CD4-positive, alpha-beta memory T cell (primary cell): ENCODE data around the gene OR7G2. TPM values are rescaled to one million over a fixed set of nuclear protein-coding genes. Genes with fewer than 3 reads are reported as not detected.

ENCODE experiments used
- CTCF ChIA-PET: fragments of 350-600 bp; sonication (Branson Sonifier 250); formaldehyde crosslinking; loops from one replicate; lab custom pipeline; 2021; ENCODE audit warnings: inconsistent platforms; ENCODE audit not compliant: partially characterized antibody; lab: Charles Lee
- POLR2A ChIA-PET: fragments of 350-600 bp; sonication (Branson Sonifier 250); formaldehyde crosslinking; loops from one replicate; lab custom pipeline; 2021; ENCODE audit not compliant: partially characterized antibody; lab: Charles Lee
- DNase-seq, 5 donors: peaks; one replicate each; pipeline versions ENCODE4 v3.0.0 to v3.0.0-alpha.2; 2020 to 2022; ENCODE audit warnings: mixed read lengths in 1 of 5
- H3K27ac ChIP-seq: one replicate; pipeline ENCODE4 v1.7.0; 2013; ENCODE audit warnings: low read depth, low read length
- H3K27me3 ChIP-seq: 2 replicates; pipeline ENCODE4 v1.7.0; 2013; ENCODE audit warnings: mild to moderate bottlenecking, low read length, moderate library complexity; ENCODE audit not compliant: insufficient read depth
- H3K36me3 ChIP-seq: 2 replicates; pipeline ENCODE4 v1.7.0; 2013; ENCODE audit warnings: mild to moderate bottlenecking, low read length, moderate library complexity; ENCODE audit not compliant: insufficient read depth
- H3K4me1 ChIP-seq: 2 replicates; pipeline ENCODE4 v1.7.0; 2013; ENCODE audit warnings: mild to moderate bottlenecking, low read length, moderate library complexity; ENCODE audit not compliant: insufficient read depth
- H3K4me3 ChIP-seq, 2 donors: one replicate each; pipeline ENCODE4 v1.7.0; 2013; ENCODE audit warnings: low read length in 2 of 2, mild to moderate bottlenecking in 1 of 2
- H3K9me3 ChIP-seq, 2 donors: one replicate each; pipeline ENCODE4 v1.7.0; 2013; ENCODE audit warnings: low read length in 2 of 2, control low read depth in 1 of 2; ENCODE audit not compliant: control insufficient read depth in 1 of 2
- H3K27ac Mint-ChIP-seq, 7 donors: one replicate each; pipeline ENCODE4 v1.8.0; 2020 to 2021; ENCODE audit warnings: mixed read lengths in 7 of 7, mild to moderate bottlenecking in 6 of 7, inconsistent platforms in 3 of 7, moderate library complexity in 3 of 7
- H3K27me3 Mint-ChIP-seq, 2 donors: one replicate each; pipeline ENCODE4 v1.8.0; 2020 to 2021; ENCODE audit warnings: mixed read lengths in 2 of 2
- H3K36me3 Mint-ChIP-seq, 2 donors: one replicate each; pipeline ENCODE4 v1.8.0; 2020 to 2021; ENCODE audit warnings: mixed read lengths in 2 of 2, inconsistent platforms in 1 of 2, mild to moderate bottlenecking in 1 of 2
- H3K4me1 Mint-ChIP-seq, 4 donors: one replicate each; pipeline ENCODE4 v1.8.0; 2020 to 2021; ENCODE audit warnings: mixed read lengths in 4 of 4, mild to moderate bottlenecking in 1 of 4
- H3K4me3 Mint-ChIP-seq, 8 donors: one replicate each; pipeline ENCODE4 v1.8.0; 2020 to 2021; ENCODE audit warnings: mixed read lengths in 8 of 8, mild to moderate bottlenecking in 7 of 8, moderate library complexity in 6 of 8, inconsistent platforms in 3 of 8
- H3K9me3 Mint-ChIP-seq, 8 donors: one replicate each; pipeline ENCODE4 v1.8.0; 2020 to 2021; ENCODE audit warnings: mixed read lengths in 8 of 8, mild to moderate bottlenecking in 5 of 8, inconsistent platforms in 3 of 8, moderate library complexity in 1 of 8
- intact Hi-C: fragments of 100-400 bp; cut with micrococcal nuclease; formaldehyde crosslinking; loops from one replicate; pipeline ENCODE4 v1.15.1; 2023
- polyA plus RNA-seq, 2 donors: library from polyadenylated mRNA; unstranded; fragments of 300-500 nt; fragmentation: Illumina TruSeq; gene quantifications; one replicate each; pipeline ENCODE4 v1.2.3, GENCODE V29; 2021
- total RNA-seq, 2 experiments: library from RNA; stranded (reverse); gene quantifications; one replicate each; pipeline ENCODE4 v1.2.3, GENCODE V29; 2021

Gene OR7G2
- total and polyA plus RNA-seq, 4 experiments from 2014 or later: not detected

DNA sequence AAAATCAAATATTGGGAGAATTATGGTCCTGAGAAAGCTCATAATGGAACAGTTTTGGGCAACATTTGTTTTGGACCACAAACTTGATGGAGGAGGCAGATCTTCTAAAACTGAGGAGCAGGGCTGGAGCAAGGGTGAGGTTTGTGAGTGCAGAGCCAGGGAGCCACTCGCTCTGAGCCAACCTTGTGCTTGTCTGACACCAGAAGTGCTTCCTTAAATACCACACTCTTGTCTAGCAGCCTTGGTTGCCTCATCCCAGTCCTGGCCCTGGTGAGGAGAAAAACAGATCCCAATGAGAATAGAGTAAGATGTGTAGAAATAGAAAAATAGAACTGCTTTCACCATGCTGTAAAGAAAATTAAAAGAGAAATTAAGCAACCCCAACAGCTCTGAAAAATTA, 39.6 kb upstream of the OR7G2 start:
- intact Hi-C loops: no loop called here
- POLR2A ChIA-PET: no interaction called here
- no peak overlapping the region for H3K27ac ChIP-seq
- H3K4me3 Mint-ChIP-seq: no peak overlapping the region
- no peak overlapping the region for H3K4me3 ChIP-seq
- no peaks in the 10 kb centered on the region for H3K27me3 ChIP-seq
- peaks cover 0 to 32% (median 17%) of the 10 kb centered on the region in 8 donors for H3K9me3 Mint-ChIP-seq
- peaks cover 4% of the 10 kb centered on the region for H3K36me3 ChIP-seq
- no peak overlapping the region for H3K27ac Mint-ChIP-seq
- H3K27me3 Mint-ChIP-seq: no peaks in the 10 kb centered on the region
- H3K4me1 ChIP-seq: peaks cover 27% of the 10 kb centered on the region
- H3K36me3 Mint-ChIP-seq: peaks cover 66 to 72% of the 10 kb centered on the region in 2 donors
- CTCF ChIA-PET: no interaction called here
- H3K4me1 Mint-ChIP-seq: peaks cover 44 to 79% (median 64%) of the 10 kb centered on the region in 4 donors
- DNase-seq: no peak
- peaks cover 0 to 8% of the 10 kb centered on the region in 2 donors for H3K9me3 ChIP-seq

- no peak overlapping the region for H3K4me3 ChIP-seq
- no peaks in the 10 kb centered on the region for H3K27me3 Mint-ChIP-seq
- peaks cover 0 to 19% (median 15%) of the 10 kb centered on the region in 8 donors for H3K9me3 Mint-ChIP-seq
- ChIA-PET CTCF (no interaction called here), POLR2A (no interaction called here)
- H3K36me3 ChIP-seq: peaks cover 4% of the 10 kb centered on the region
- no peaks in the 10 kb centered on the region for H3K27me3 ChIP-seq
- H3K27ac ChIP-seq: no peak overlapping the region
- peaks cover 54 to 62% of the 10 kb centered on the region in 2 donors for H3K36me3 Mint-ChIP-seq
- peak overlapping the region in 1 of 7 donors; percentile 47 for H3K27ac Mint-ChIP-seq
- no peak for DNase-seq
- intact Hi-C loops: no loop called here
- H3K4me1 ChIP-seq: peaks cover 30% of the 10 kb centered on the region
- peaks cover 0 to 8% of the 10 kb centered on the region in 2 donors for H3K9me3 ChIP-seq
- peak overlapping the region in 2 of 8 donors; percentile 15 to 65 for H3K4me3 Mint-ChIP-seq
- H3K4me1 Mint-ChIP-seq: peaks cover 44 to 79% (median 59%) of the 10 kb centered on the region in 4 donors
These were observed 37.6 kb upstream of the OR7G2 start for GRCh38 chr19:9144920-9145319.

DNA sequence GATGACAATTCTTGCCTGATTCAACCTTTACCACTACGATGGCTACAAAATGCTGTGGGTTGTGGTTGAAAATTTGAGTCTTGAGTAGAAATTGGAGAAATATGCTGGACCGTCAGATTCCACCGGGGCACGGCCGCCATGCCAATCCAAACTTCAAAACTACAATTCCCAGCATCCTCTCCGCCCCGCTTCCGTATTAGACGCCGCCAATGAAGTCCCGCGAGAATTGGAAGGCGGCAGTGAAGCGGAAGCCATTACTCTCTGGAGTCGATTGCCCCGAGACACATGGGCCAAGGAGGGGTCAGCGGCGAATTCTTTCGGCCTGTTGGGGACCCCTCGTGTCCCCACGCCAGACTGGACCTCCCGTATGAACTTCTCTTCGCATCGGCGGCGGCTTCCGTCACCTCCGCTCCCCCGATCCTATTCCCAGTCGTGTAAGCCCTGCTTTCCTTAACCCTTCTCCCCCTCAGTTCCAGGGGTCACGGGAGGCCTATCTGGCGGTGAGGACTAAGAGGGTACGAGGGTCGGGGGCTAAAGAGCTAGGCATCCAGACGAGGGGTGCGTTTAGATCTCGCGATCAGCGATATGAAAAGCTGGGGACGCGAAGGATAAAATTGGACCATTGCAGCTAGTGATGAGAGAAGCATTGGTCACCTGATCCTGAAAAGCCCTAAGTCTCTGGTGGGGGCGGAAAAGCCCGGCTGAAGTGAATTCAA, 33.0 kb upstream of the OR7G2 start, which contains the start of gene ZNF317:
Gene ZNF317 (plus strand): TSS at position 239 of the 716 bp plus-strand sequence. CDS start 15,620 bp downstream, outside the sequence.
- intact Hi-C loops: loop anchor here (1.0 kb wide), 3 partner anchors 295 to 481 kb away; partner anchors contain the start of genes ZNF121, ZNF266 and ZNF561
- Mint-ChIP-seq H3K36me3 (peaks cover 19 to 32% of the 10 kb centered on the region in 2 donors), H3K9me3 (peaks cover 0 to 11% (median 9%) of the 10 kb centered on the region in 8 donors), H3K27ac (peak within 1 kb of the TSS; percentile 95 to 99 (median 98)), H3K4me1 (peaks cover 29 to 48% (median 37%) of the 10 kb centered on the region in 4 donors), H3K27me3 (peaks cover 1 to 2% of the 10 kb centered on the region in 2 donors), H3K4me3 (peak within 1 kb of the TSS; percentile 95 to 99 (median 98))
- Histone ChIP-seq H3K27ac (peak within 1 kb of the TSS; percentile 96), H3K27me3 (no peaks in the 10 kb centered on the region), H3K9me3 (peaks cover 0 to 8% of the 10 kb centered on the region in 2 donors), H3K36me3 (peaks cover 3% of the 10 kb centered on the region), H3K4me3 (peak within 1 kb of the TSS; percentile 82 to 88), H3K4me1 (peaks cover 25% of the 10 kb centered on the region)
- POLR2A ChIA-PET: interaction anchor here (0.8 kb wide), 1 partner anchor 628 kb away, joined by 4 read pairs; the partner anchor contains the start of gene ZNF846
- CTCF ChIA-PET: no interaction called here
- DNase-seq: peak; percentile 88 to 95 (median 89)

- Mint-ChIP-seq H3K4me3 (peak overlapping the region; percentile 95 to 99 (median 98)), H3K9me3 (peaks cover 0 to 5% (median 3%) of the 10 kb centered on the region in 8 donors), H3K27me3 (peaks cover 2% of the 10 kb centered on the region in 2 donors), H3K4me1 (peaks cover 27 to 44% (median 35%) of the 10 kb centered on the region in 4 donors), H3K36me3 (peaks cover 12 to 26% of the 10 kb centered on the region in 2 donors), H3K27ac (peak overlapping the region; percentile 95 to 99 (median 98))
- Histone ChIP-seq H3K4me3 (peak overlapping the region; percentile 82 to 88), H3K9me3 (peaks cover 0 to 2% of the 10 kb centered on the region in 2 donors), H3K36me3 (no peaks in the 10 kb centered on the region), H3K27ac (peak overlapping the region; percentile 96), H3K27me3 (no peaks in the 10 kb centered on the region), H3K4me1 (peaks cover 25% of the 10 kb centered on the region)
- CTCF ChIA-PET: no interaction called here
- intact Hi-C loops: loop anchor here (1.0 kb wide), 3 partner anchors 296 to 482 kb away; partner anchors contain the start of genes ZNF121, ZNF266 and ZNF561
- POLR2A ChIA-PET: no interaction called here
- no peak for DNase-seq
These were observed 32.4 kb upstream of the OR7G2 start for GRCh38 chr19:9139609-9140158.

DNA sequence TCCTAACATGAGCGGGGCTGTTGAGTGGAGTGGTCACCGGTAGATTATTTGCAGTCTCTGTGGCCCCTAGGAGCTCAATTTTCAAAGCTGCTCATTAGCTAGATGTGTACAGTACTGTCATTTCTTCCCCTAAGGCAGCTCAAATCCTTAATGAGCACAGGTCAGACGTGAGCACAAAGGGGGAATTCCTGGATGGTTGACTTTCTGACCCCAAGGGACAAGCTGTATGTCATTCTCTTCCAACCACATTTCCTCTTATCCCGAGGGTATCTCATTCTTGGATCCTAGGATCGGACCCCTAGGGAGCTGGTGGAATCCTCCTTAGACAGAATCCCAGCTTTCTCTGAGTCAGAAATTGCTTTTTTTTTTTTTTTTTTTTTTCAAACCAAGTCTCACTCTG, 25.1 kb upstream of the OR7G2 start:
- no peak for DNase-seq
- H3K4me1 ChIP-seq: no peaks in the 10 kb centered on the region
- CTCF ChIA-PET: no interaction called here
- Mint-ChIP-seq H3K36me3 (no peaks in the 10 kb centered on the region), H3K9me3 (peaks cover 0 to 1% (median 0%) of the 10 kb centered on the region in 8 donors), H3K27me3 (peaks cover 6% of the 10 kb centered on the region in 2 donors), H3K27ac (no peak overlapping the region), H3K4me3 (no peak overlapping the region), H3K4me1 (peaks cover 3 to 12% (median 7%) of the 10 kb centered on the region in 4 donors)
- no peaks in the 10 kb centered on the region for H3K9me3 ChIP-seq
- H3K4me3 ChIP-seq: no peak overlapping the region
- no peaks in the 10 kb centered on the region for H3K27me3 ChIP-seq
- POLR2A ChIA-PET: no interaction called here
- intact Hi-C loops: no loop called here
- H3K27ac ChIP-seq: no peak overlapping the region
- no peaks in the 10 kb centered on the region for H3K36me3 ChIP-seq

DNA sequence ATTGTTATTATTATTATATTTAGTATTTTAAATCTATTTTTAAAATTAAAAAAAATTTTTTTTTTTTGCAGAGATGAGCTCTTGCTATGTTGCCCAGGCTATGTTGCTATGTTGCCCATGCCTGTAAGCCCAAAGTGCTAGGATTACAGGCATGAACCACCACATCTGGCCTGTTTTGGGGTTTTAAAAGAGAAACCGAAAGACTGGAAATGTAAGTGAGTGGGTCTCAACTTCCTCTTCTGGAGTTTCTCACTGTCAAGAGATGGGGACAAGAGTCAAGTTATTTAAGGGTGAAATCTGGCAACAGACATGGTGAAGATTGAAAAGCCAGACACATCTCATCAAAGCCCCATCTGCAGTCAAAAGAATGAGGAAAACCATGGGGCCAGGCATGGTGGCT, 23.7 kb upstream of the OR7G2 start:
- H3K27ac Mint-ChIP-seq: no peak overlapping the region
- Histone ChIP-seq H3K36me3 (no peaks in the 10 kb centered on the region), H3K4me3 (no peak overlapping the region), H3K4me1 (no peaks in the 10 kb centered on the region), H3K27ac (no peak overlapping the region), H3K27me3 (no peaks in the 10 kb centered on the region), H3K9me3 (no peaks in the 10 kb centered on the region)
- H3K4me3 Mint-ChIP-seq: no peak overlapping the region
- peaks cover 0 to 1% (median 0%) of the 10 kb centered on the region in 8 donors for H3K9me3 Mint-ChIP-seq
- ChIA-PET POLR2A (no interaction called here), CTCF (no interaction called here)
- H3K4me1 Mint-ChIP-seq: peaks cover 0 to 8% (median 5%) of the 10 kb centered on the region in 4 donors
- H3K27me3 Mint-ChIP-seq: peaks cover 13 to 18% of the 10 kb centered on the region in 2 donors
- H3K36me3 Mint-ChIP-seq: no peaks in the 10 kb centered on the region
- intact Hi-C loops: no loop called here
- DNase-seq: no peak

DNA sequence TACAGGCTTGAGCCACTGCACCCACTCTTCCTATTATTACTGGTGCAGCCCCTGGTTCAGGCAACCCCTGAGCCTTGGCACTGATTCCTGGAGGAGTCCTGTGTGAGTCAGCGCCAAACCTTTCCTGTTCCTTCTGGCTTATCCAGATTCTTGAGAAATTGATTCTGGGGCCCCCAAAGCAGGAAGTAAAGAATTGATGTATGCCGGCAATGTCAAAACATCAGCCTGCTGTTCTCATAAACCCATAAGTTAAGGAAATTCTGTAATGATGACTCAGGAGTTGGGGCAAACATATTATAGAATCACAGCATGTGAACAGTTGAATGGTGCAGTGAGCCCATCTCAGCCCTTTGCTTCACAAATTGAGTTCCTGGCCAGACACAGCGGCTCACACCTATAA, 20.9 kb upstream of the OR7G2 start:
- peaks cover 14 to 23% of the 10 kb centered on the region in 2 donors for H3K27me3 Mint-ChIP-seq
- Histone ChIP-seq H3K4me3 (no peak overlapping the region), H3K4me1 (no peaks in the 10 kb centered on the region), H3K36me3 (no peaks in the 10 kb centered on the region), H3K9me3 (no peaks in the 10 kb centered on the region), H3K27ac (no peak overlapping the region), H3K27me3 (no peaks in the 10 kb centered on the region)
- H3K36me3 Mint-ChIP-seq: no peaks in the 10 kb centered on the region
- peaks cover 0 to 8% (median 5%) of the 10 kb centered on the region in 4 donors for H3K4me1 Mint-ChIP-seq
- H3K4me3 Mint-ChIP-seq: no peak overlapping the region
- H3K9me3 Mint-ChIP-seq: peaks cover 0 to 1% (median 0%) of the 10 kb centered on the region in 8 donors
- POLR2A ChIA-PET: no interaction called here
- H3K27ac Mint-ChIP-seq: no peak overlapping the region
- intact Hi-C loops: no loop called here
- CTCF ChIA-PET: no interaction called here
- DNase-seq: no peak
